IMR-90 (cell line): Measurements from ENCODE around the gene GPT2. TPM values are rescaled to one million over a fixed set of nuclear protein-coding genes. Genes with fewer than 3 reads are reported as not detected.

Experiments
- ATAC-seq: fragments of 200-7000 bp; cut with Tn5 transposase; 2 replicates; pipeline ENCODE4 v1.9.1; 2020; ENCODE audit warnings: low read depth, mild to moderate bottlenecking, moderate library complexity
- BruUV-seq: library from RNA; stranded (reverse); fragments of 400-500 nt; replicated peaks from 2 replicates; lab custom pipeline; 2021; lab: Mats Ljungman, UMichigan
- CTCF ChIA-PET: fragments of 300-600 bp; formaldehyde crosslinking; extraction: SDS; loops from one replicate; lab custom pipeline; 2021; ENCODE audit warnings: antibody characterized with exemption; lab: Yijun Ruan, JAX
- POLR2A ChIA-PET: fragments of 300-600 bp; sonication (Branson Sonifier 250); formaldehyde crosslinking; loops from one replicate; lab custom pipeline; 2022; ENCODE audit warnings: antibody characterized with exemption; ENCODE audit not compliant: unreplicated experiment; lab: Charles Lee
- DNase-seq: peaks from one replicate; pipeline ENCODE4 v3.0.0; 2013
- H2AFZ ChIP-seq: replicated peaks from 2 replicates; pipeline ENCODE3; 2013; ENCODE audit warnings: low read length, mild to moderate bottlenecking; ENCODE audit not compliant: poor library complexity
- H2AK5ac ChIP-seq: 2 replicates; pipeline ENCODE4 v1.6.1; 2013; ENCODE audit warnings: low read depth, low read length, inconsistent platforms
- H2AK9ac ChIP-seq: replicated peaks from 2 replicates; pipeline ENCODE3; 2013; ENCODE audit warnings: mild to moderate bottlenecking, low read depth, low read length, moderate library complexity; ENCODE audit not compliant: poor library complexity
- H2BK120ac ChIP-seq: 2 replicates; pipeline ENCODE4 v1.6.1; 2013; ENCODE audit warnings: low read depth, low read length, inconsistent platforms
- H2BK15ac ChIP-seq: 3 replicates; pipeline ENCODE4 v1.6.1; 2013; ENCODE audit warnings: low read depth, low read length, inconsistent platforms
- H2BK20ac ChIP-seq: 2 replicates; pipeline ENCODE4 v1.6.1; 2013; ENCODE audit warnings: low read depth, mild to moderate bottlenecking, inconsistent platforms, low read length, moderate library complexity
- H2BK5ac ChIP-seq: 2 replicates; pipeline ENCODE4 v1.6.1; 2013; ENCODE audit warnings: mild to moderate bottlenecking, low read depth, low read length, inconsistent platforms; ENCODE audit not compliant: poor library complexity, severe bottlenecking
- H3K14ac ChIP-seq: replicated peaks from 2 replicates; pipeline ENCODE4 v1.6.1; 2013; ENCODE audit warnings: low read depth, low read length, inconsistent platforms
- H3K18ac ChIP-seq: 2 replicates; pipeline ENCODE4 v1.6.1; 2013; ENCODE audit warnings: low read depth, low read length, control low read depth
- H3K23ac ChIP-seq: 2 replicates; pipeline ENCODE4 v1.6.1; 2013; ENCODE audit warnings: low read depth, low read length, inconsistent platforms
- H3K27ac ChIP-seq: 2 replicates; pipeline ENCODE4 v1.5.1; 2013; ENCODE audit warnings: mild to moderate bottlenecking, control low read depth, low read length; ENCODE audit not compliant: insufficient read depth
- H3K27me3 ChIP-seq: 2 replicates; pipeline ENCODE4 v1.6.1; 2013; ENCODE audit warnings: low read length; ENCODE audit not compliant: control insufficient read depth, insufficient read depth
- H3K36me3 ChIP-seq: 2 replicates; pipeline ENCODE4 v1.6.1; 2013; ENCODE audit warnings: low read length, mixed read lengths; ENCODE audit not compliant: control insufficient read depth, insufficient read depth
- H3K4ac ChIP-seq: 2 replicates; pipeline ENCODE4 v1.6.1; 2013; ENCODE audit warnings: low read depth, low read length, inconsistent platforms
- H3K4me1 ChIP-seq: 2 replicates; pipeline ENCODE4 v1.6.1; 2013; ENCODE audit warnings: low read length, mixed read lengths; ENCODE audit not compliant: control insufficient read depth, insufficient read depth
- H3K4me2 ChIP-seq: 2 replicates; pipeline ENCODE4 v1.6.1; 2013; ENCODE audit warnings: low read depth, mild to moderate bottlenecking, control low read depth, low read length, moderate library complexity
- H3K4me3 ChIP-seq: 2 replicates; pipeline ENCODE4 v1.5.1; 2013; ENCODE audit warnings: low read depth, mild to moderate bottlenecking, control low read depth, low read length, moderate library complexity; ENCODE audit not compliant: insufficient read depth
- H3K56ac ChIP-seq: 2 replicates; pipeline ENCODE4 v1.6.1; 2013; ENCODE audit warnings: low read length, inconsistent platforms; ENCODE audit not compliant: insufficient read depth; ENCODE audit errors: extremely low read depth
- H3K79me1 ChIP-seq, 2 experiments: 2 replicates each; pipeline ENCODE4 v1.6.1; 2013; ENCODE audit warnings: low read length in 2 of 2, inconsistent platforms in 1 of 2, low read depth in 1 of 2
- H3K9ac ChIP-seq: 2 replicates; pipeline ENCODE4 v1.6.1; 2013; ENCODE audit warnings: low read depth, low read length, control low read depth
- H3K9me1 ChIP-seq: 2 replicates; pipeline ENCODE4 v1.6.1; 2013; ENCODE audit warnings: low read length, inconsistent platforms; ENCODE audit not compliant: insufficient read depth
- H3K9me3 ChIP-seq: 2 replicates; pipeline ENCODE4 v1.6.1; 2013; ENCODE audit warnings: low read length; ENCODE audit not compliant: control insufficient read depth, insufficient read depth
- H4K20me1 ChIP-seq: 2 replicates; pipeline ENCODE4 v1.6.1; 2013; ENCODE audit warnings: low read length, inconsistent platforms; ENCODE audit not compliant: insufficient read depth
- H4K5ac ChIP-seq: 2 replicates; pipeline ENCODE4 v1.6.1; 2013; ENCODE audit warnings: mild to moderate bottlenecking, low read depth, low read length, control low read depth
- H4K8ac ChIP-seq, 2 experiments: 2 replicates each; pipeline ENCODE4 v1.6.1; 2013; ENCODE audit warnings: low read depth in 2 of 2, low read length in 2 of 2, control low read depth in 1 of 2, inconsistent platforms in 1 of 2
- H4K91ac ChIP-seq: 2 replicates; pipeline ENCODE4 v1.6.1; 2013; ENCODE audit warnings: low read depth, low read length, inconsistent platforms; ENCODE audit not compliant: insufficient read depth
- CHD1 ChIP-seq: IDR thresholded peaks from 2 replicates; pipeline ENCODE4 v1.6.1; 2012; ENCODE audit warnings: low read depth, low read length, improper control_type of control experiment
- FOS ChIP-seq: fragments of 150-350 bp; IDR thresholded peaks from 2 replicates; pipeline ENCODE4 v1.6.1; 2016; ENCODE audit warnings: low read depth, low read length
- RAD21 ChIP-seq: IDR thresholded peaks from 2 replicates; pipeline ENCODE4 v1.6.1; 2012; ENCODE audit warnings: low read length, improper control_type of control experiment
- USF2 ChIP-seq: fragments of 150-350 bp; IDR thresholded peaks from 2 replicates; pipeline ENCODE4 v1.6.1; 2017; ENCODE audit warnings: mild to moderate bottlenecking, antibody characterized with exemption, low read length, low read depth
- WGBS, 2 experiments: methylation state at CpG; one replicate each; pipeline versions ENCODE4 v1.1.5 to v1.1.7; 2013; ENCODE audit warnings: missing lambda C conversion rate in 2 of 2; ENCODE audit not compliant: insufficient read length in 1 of 2; ENCODE audit errors: extremely low coverage in 2 of 2; 5-methylcytosine and 5-hydroxymethylcytosine counted together
- dilution Hi-C: fragments of 300-500 bp; cut with HindIII; formaldehyde crosslinking; loops from one replicate; pipeline ENCODE4 v1.14.3; 2018; ENCODE audit warnings: low sequenced_read_pairs; ENCODE audit not compliant: unreplicated experiment
- in situ Hi-C: fragments of 300-500 bp; cut with MboI; formaldehyde crosslinking; loops from 3 replicates; pipeline ENCODE4 v1.14.3; 2019; ENCODE audit warnings: low sequenced_read_pairs, inconsistent platforms, mixed read lengths
- intact Hi-C: fragments of 100-400 bp; cut with micrococcal nuclease; formaldehyde crosslinking; loops from 2 replicates; pipeline ENCODE4 v1.10.0; 2022
- polyA plus RNA-seq, 3 experiments: library from polyadenylated mRNA; depleted of rRNA; stranded (reverse); fragments of >200 nt; gene quantifications; 2 replicates each; pipeline ENCODE4 v1.2.3, GENCODE V29; 2012; ENCODE audit warnings: low replicate concordance in 1 of 3
- total RNA-seq: library from RNA; depleted of rRNA; stranded (reverse); fragments of >200 nt; gene quantifications from 2 replicates; pipeline ENCODE4 v1.2.3, GENCODE V29; 2012

GPT2 gene
- total and polyA plus RNA-seq, 2 of the 4 experiments (the other 2 are of a cell fraction), result 26.4 to 31.5 TPM

- WGBS, 2 experiments, result 87% methylated on average over 5 of the region's 7 CpGs; no CpG with 5 or more reads in 1 of the 2 experiments
- Histone ChIP-seq H3K9me3 (no peaks in the 10 kb centered on the region), H2AK9ac (no peak overlapping the region), H3K4me2 (no peak overlapping the region), H4K5ac (no peak overlapping the region), H4K8ac (no peak overlapping the region), H3K4ac (no peak overlapping the region), H3K4me3 (no peak overlapping the region), H3K18ac (no peak overlapping the region), H3K9me1 (no peaks in the 10 kb centered on the region), H3K14ac (no peak overlapping the region), H2BK20ac (no peak overlapping the region), H2AK5ac (no peak overlapping the region), H3K23ac (no peak overlapping the region), H3K27me3 (no peaks in the 10 kb centered on the region), H4K20me1 (no peaks in the 10 kb centered on the region), H2AFZ (no peak overlapping the region), H3K4me1 (no peaks in the 10 kb centered on the region), H3K27ac (no peak overlapping the region), H3K9ac (no peak overlapping the region), H2BK120ac (no peak overlapping the region), H3K79me1 (no peaks in the 10 kb centered on the region), H4K91ac (no peak overlapping the region), H3K36me3 (peaks cover 23% of the 10 kb centered on the region), H3K56ac (no peak overlapping the region), H2BK5ac (no peak overlapping the region), H2BK15ac (no peak overlapping the region)
- ChIA-PET POLR2A (no interaction called here), CTCF (no interaction called here)
- DNase-seq (no peak), ATAC-seq (no peak)
- BruUV-seq, result no TSS peak
- TF ChIP-seq CHD1, result no peak
- TF ChIP-seq USF2, result peak; percentile 71; the same call in 1 of the 2 replicates
- TF ChIP-seq RAD21, result no peak
- no peak for TF ChIP-seq FOS
- in situ Hi-C loops, result no loop called here
- dilution Hi-C loops, result no loop called here
- intact Hi-C loops, result no loop called here
These were observed 48.6 kb downstream of the GPT2 start for GRCh38 chr16:46932802-46933201.
